ENCODE measurements around the gene MARS1.

The MARS1 gene

DNA sequence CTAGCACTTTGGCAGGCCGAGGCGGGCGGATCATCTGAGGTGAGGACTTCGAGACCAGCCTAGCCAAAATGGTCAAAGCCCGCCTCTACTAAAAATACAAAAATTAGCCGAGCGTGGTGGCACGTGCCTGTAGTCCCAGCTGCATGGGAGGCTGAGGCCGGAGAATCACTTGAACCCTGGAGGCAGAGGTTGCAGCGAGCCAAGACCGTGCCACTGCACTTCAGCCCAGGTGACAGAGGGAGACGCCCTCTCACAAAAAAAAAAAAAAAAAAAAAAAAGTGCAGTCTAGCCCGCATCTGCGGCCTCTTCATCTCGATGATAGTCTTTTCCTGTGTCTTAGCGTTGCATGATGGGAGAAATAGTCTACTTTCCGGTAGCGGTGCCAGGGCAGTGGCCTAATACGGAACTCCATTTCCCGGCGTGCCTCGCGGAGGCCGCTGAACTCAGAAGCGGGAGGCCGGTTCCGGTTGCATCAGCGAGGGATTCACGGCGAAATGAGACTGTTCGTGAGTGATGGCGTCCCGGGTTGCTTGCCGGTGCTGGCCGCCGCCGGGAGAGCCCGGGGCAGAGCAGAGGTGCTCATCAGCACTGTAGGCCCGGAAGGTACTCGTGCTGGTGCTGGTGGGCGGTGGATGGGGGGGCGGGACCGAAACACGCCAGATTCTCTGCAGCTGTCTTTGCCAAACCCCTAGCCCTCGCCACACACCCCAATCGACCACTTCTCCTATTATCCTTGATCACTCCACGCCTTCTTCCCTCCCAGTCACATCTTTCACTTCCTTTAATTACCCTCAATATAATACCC is at the start of gene MARS1 (continued):
- TF ChIP-seq, protein P1, sequence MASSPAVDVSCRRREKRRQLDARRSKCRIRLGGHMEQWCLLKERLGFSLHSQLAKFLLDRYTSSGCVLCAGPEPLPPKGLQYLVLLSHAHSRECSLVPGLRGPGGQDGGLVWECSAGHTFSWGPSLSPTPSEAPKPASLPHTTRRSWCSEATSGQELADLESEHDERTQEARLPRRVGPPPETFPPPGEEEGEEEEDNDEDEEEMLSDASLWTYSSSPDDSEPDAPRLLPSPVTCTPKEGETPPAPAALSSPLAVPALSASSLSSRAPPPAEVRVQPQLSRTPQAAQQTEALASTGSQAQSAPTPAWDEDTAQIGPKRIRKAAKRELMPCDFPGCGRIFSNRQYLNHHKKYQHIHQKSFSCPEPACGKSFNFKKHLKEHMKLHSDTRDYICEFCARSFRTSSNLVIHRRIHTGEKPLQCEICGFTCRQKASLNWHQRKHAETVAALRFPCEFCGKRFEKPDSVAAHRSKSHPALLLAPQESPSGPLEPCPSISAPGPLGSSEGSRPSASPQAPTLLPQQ (tag by site-specific recombination; IDR thresholded peaks at IDR 0.05) = peak; percentile 42; the same call in 1 of the 2 replicates
- TF ChIP-seq ZNF501 (tag by site-specific recombination; IDR thresholded peaks at IDR 0.05) (peak; percentile 72; the same call in 1 of the 2 replicates), PRDM6 (tag by site-specific recombination; IDR thresholded peaks at IDR 0.05) (no peak), ZSCAN16 (tag by site-specific recombination; IDR thresholded peaks at IDR 0.05) (0 out of 2 replicates have a peak, but pooled peaks have one; percentile 39), ZNF768 (tag by site-specific recombination; IDR thresholded peaks at IDR 0.05) (no peak), TRIM28 (IDR thresholded peaks at IDR 0.05; ENCODE audit: borderline replicate concordance, low read length) (no peak), ZNF404 (tag by site-specific recombination; IDR thresholded peaks at IDR 0.05) (no peak), PRDM4 (tag by site-specific recombination; IDR thresholded peaks at IDR 0.05) (peak; percentile 37), ZNF639 (tag by site-specific recombination; IDR thresholded peaks at IDR 0.05) (peak; percentile 72), ZNF121 (tag by site-specific recombination; IDR thresholded peaks at IDR 0.05) (no peak), ZNF843 (tag by site-specific recombination; IDR thresholded peaks at IDR 0.05) (peak; percentile 36; the same call in 1 of the 2 replicates), ZBTB21 (tag by site-specific recombination; IDR thresholded peaks at IDR 0.05) (0 out of 2 replicates have a peak, but pooled peaks have one; percentile 18), HOXA7 (CRISPR knock-in tag; IDR thresholded peaks at IDR 0.05; ENCODE audit: borderline replicate concordance) (no peak), PATZ1 (tag by site-specific recombination; IDR thresholded peaks at IDR 0.05) (peak; percentile 40; the same call in 1 of the 2 replicates), KLF9 (tag by site-specific recombination; IDR thresholded peaks at IDR 0.05; ENCODE audit: low read depth) (peak; percentile 81), ZNF157 (tag by site-specific recombination; IDR thresholded peaks at IDR 0.05) (no peak), HOXC10 (CRISPR knock-in tag; IDR thresholded peaks at IDR 0.05) (no peak), ZNF280D (tag by site-specific recombination; IDR thresholded peaks at IDR 0.05) (no peak), ZNF530 (tag by site-specific recombination; IDR thresholded peaks at IDR 0.05; ENCODE audit: low read depth) (no peak), SP3 (tag by site-specific recombination; IDR thresholded peaks at IDR 0.05) (peak; percentile 82), ZNF585B (tag by site-specific recombination; IDR thresholded peaks at IDR 0.05) (no peak), ZNF433 (tag by site-specific recombination; IDR thresholded peaks at IDR 0.05; ENCODE audit: low read depth) (no peak)
- TF ChIP-seq, protein P2, sequence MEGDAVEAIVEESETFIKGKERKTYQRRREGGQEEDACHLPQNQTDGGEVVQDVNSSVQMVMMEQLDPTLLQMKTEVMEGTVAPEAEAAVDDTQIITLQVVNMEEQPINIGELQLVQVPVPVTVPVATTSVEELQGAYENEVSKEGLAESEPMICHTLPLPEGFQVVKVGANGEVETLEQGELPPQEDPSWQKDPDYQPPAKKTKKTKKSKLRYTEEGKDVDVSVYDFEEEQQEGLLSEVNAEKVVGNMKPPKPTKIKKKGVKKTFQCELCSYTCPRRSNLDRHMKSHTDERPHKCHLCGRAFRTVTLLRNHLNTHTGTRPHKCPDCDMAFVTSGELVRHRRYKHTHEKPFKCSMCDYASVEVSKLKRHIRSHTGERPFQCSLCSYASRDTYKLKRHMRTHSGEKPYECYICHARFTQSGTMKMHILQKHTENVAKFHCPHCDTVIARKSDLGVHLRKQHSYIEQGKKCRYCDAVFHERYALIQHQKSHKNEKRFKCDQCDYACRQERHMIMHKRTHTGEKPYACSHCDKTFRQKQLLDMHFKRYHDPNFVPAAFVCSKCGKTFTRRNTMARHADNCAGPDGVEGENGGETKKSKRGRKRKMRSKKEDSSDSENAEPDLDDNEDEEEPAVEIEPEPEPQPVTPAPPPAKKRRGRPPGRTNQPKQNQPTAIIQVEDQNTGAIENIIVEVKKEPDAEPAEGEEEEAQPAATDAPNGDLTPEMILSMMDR (tag by site-specific recombination; IDR thresholded peaks at IDR 0.05) = peak; percentile 60
